Activated effector memory CD4-positive, alpha-beta T cell treated with anti-CD3 and anti-CD28 coated beads, Interleukin-2, amount 50 U/mL, for 16 hours (primary cell): Measurements from ENCODE around the gene NFKBIZ.
"Not testable (repeated sequence)": the region's sequence is repeated elsewhere in the genome, so short reads cannot be mapped to it uniquely, and the experiment has no call there.

Source experiments
- DNase-seq: peaks from one replicate; pipeline ENCODE4 v3.0.0-alpha.2; 2020

The NFKBIZ gene

DNA sequence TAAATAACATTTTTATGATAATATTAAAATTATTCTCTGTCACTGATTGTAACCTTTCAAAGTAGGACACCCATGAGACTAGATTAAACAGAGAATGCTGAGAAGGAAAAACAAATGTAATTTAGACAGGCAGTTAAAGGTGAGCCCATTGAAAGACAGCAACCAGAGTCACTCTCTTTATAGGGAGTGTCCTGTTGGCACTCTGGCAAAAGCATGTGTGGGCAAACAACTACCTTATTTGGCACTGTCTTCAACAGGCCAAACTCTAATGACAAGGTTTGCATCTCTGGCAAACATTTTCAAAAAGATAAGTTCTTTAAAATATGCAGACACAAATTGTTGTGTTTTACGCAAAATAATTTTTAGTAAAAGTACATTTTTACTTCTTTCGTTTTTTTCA, 29.8 kb downstream of the NFKBIZ start:
- DNase-seq = no peak

DNA sequence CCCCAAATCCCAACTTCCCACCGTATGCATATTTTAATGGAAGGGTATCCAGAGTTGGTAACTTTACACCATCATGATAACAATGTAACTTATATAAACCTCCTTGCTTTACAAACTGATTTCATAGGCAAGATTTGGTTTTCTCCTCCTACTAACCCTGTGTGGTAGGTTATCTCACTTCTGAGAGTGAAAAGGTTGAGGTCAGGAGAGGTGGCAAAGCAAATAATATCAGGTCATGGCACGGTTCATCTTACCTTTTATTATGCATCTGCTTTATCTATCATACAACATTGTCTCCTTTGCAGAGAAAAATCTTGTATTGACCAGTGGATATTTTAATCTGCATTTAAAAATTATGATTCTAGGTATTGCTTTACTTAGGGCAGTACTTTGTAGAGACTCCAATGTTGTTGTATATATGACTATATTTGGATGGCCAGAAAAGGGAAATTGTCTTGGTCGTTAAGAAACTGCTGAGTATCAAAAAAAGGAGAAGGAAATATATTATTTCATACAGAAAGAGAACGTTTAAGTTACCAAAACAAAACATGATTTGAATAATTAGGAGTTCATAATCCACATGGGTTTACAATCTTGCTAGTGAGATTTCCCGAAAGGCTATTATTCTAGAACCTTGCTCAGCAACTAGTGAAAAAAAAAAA, 30.4 kb downstream of the NFKBIZ start:
- no peak for DNase-seq

DNA sequence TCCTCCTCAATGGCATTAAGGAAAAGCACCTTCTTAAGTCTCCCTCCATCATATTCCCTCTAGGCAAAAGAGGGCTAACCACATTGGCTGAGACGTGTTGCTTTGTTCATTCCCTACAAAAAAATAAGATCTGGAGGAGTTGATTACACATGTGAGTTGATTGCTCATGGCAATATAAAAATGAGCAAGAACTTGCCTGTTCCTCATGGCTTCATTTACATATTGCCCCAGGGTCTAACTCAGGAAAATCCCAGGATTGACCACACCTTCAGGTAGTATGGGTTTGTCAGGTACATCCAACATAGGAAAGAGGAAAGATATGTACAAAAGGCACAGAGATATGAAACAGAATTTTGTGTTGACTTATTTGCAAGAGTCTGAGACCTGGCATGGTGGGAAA, 35.5 kb downstream of the NFKBIZ start:
- no peak for DNase-seq

DNA sequence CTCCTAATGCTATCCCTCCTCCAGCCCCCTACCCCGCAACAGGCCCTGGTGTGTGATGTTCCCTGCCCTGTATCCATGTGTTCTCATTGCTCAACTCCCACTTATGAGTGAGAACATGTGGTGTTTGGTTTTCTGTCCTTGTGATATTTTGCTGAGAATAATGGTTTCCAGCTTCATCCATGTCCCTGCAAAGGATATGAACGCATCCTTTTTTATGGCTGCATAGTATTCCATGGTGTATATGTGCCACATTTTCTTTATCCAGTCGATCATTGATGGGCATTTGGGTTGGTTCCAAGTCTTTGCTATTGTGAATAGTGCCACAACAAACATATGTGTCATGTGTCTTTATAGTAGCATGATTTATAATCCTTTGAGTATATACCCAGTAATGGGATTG, 36.3 kb downstream of the NFKBIZ start:
- not testable (repeated sequence) for DNase-seq

DNA sequence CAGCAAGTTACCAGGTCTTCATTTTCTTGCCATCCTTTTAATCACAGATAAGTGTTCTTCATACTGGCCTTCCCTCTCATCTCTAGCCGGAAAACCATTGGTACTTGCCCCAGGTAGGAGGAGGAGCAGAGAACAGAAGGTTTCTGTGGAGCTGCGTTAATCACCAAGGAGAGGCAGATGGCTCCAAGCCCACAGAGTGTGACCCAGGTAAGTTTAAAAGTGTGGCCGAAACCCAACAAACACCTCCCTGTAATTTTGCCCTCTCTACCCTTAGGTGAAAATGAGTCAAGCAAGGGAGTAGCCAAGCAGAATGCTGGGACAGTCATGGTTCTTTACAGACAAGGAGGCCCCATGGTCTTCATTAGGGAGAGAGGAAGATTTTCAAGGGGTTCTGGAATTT, 37.3 kb downstream of the NFKBIZ start:
- no peak for DNase-seq

DNA sequence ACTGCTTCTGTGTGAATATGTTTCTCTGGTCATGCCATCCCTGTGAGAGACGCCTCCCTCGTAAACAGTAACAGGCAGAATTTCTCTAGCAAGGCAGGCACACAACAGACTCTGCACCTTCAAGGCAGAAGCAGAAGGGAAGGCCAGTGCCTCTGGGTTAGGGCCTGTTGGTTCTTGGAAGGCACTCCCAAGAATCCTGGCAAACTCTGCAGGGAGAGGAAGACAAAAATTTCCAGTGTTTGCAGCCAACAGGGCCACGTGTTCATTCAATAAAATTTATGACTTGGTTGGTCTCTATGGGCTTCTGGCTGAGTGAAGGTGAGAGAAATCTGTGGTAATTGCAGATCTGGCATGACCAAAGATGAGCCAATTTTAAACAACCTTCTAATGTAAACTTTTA, 39.3 kb downstream of the NFKBIZ start:
- no peak for DNase-seq

DNA sequence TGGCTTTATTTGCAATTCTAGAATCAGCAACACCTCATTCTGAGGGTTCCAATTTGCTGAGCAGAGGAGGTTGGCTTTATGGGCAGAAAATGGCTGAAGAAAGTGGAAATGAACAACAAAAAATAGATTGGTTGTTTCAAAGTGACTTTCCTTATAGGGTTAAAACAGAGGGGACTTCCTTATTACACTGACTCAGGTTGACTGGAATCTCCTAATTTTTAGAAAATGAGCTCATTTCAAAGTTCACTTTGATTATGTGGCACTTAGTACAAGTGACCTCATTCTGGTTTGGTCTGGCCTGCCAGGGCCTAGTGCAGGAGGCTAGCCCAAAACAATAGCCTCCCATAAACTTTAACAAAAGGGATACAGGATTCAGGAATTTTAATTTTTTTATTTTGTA, 41.4 kb downstream of the NFKBIZ start:
- no peak for DNase-seq

DNA sequence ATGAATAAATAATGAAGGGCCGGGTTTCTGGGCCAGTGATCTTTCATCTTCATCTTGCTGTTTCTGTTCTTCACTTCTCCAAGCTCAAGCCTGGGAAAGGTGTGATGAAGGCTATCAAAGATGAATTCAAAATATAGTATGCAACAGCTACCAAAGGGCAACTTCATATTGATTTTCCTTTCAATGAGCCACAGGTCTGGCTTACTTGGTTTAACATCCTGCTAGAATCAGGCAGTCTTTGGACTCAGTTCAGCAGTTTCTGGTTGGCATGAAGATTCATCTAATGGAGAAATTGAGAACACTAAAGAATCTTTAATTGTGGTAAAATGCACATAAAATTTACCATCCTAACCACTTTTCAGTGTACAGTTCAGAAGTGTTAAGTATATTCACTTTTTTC, 43.3 kb downstream of the NFKBIZ start:
- no peak for DNase-seq

DNA sequence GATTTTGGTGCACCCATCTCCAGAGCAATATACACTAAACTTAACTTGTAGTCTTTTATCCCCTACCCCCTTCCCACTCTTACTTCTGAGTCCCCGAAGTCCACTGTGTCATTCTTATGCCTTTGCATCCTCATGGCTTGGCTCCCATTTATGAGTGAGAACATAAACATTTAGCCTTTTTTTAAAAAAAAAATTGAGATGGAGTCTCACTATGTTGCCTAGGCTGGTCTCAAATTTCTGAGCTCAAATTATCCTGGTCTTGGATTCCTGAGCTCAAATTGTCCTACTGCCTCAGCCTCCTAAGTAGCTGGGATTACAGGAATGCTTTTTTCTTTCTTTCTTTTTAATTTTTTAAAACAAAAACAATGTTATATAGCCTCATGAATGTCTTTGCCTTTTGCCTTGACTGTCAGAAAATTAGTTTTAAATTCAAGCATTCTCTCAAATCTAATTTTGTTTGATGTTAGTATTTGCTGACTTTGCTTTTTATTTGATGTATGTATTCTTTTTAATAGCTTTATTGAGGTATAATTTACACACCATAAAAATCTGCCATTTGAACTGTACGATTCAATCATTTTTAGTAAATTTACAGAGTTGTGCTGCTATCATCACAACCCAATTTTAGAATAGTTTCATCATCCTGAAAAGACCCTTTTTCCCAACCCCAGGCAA, 46.9 kb downstream of the NFKBIZ start:
- no peak for DNase-seq

DNA sequence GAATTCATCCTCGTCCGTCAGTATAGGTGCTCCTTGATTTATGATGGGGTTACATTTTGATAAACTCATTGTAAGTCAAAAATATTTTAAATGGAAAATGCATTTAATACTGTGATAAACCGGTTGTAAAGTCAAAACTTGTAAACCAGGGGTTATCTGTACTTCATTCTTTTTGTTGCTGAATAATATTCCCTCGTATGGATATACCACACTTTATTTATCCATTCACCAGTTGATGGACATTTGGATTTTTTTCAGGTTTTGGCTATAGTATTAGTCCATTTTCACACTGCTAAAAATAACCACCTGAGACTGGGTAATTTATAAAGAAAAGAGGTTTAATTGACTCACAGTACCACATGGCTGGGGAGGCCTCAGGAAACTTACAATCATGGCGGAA, 47.7 kb downstream of the NFKBIZ start:
- no peak for DNase-seq

DNA sequence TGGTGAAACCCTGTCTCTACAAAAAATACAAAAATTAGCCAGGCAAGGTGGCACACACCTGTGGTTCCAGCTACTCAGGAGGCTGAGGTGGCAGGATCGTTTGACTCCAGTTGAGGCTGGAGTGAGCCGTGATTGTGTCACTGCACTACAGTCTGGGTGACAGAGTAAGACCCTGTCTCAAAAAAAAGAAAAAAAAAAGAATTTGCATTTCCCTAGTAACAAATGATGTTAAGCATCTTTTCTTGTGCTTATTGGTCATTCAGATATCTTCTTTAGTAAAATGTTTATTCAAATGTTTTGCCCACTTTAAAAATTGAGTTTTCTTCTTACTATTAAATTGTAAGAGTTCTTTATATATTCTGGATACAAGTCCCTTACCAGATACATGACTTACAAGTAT, 48.7 kb downstream of the NFKBIZ start:
- DNase-seq = no peak

DNA sequence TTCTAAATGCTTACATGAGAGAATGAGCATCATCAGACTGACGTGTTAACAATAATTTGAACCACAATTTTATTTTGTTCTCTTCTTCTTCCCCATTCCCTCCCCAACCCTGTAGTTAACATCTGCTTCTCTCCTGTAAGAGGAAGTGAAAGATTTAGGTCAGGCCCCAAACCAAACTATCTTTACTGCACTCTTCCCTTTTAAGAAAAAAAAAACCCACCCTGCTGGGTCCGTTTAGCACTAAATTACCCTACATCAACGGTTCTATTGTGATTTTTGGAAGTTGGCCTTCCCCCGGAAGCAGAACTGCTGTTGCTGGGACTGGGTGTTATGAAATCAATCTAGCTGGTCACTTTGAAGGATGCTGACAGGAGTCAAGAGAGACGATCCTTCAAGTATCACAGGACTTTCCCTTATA, 49.4 kb downstream of the NFKBIZ start:
- no peak for DNase-seq

DNA sequence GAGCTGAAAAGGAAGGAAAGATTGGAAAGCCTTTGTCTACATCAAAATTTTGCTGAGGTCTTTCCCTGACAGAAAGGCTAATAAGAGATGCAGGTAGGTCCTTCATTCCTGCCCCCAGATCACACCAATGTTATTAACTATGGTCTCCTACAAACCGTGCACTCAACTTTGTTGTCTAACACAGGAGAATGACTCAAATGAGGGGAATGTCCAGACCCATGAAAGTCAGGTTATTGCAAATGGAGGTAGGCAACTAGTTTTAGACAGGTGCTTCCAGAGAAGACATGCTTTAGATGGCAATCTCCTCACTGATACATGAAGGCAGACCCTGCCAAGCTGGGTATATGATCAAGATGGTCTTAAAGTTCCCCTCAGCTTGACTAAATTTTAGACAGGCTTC, 51.0 kb downstream of the NFKBIZ start:
- no peak for DNase-seq

DNA sequence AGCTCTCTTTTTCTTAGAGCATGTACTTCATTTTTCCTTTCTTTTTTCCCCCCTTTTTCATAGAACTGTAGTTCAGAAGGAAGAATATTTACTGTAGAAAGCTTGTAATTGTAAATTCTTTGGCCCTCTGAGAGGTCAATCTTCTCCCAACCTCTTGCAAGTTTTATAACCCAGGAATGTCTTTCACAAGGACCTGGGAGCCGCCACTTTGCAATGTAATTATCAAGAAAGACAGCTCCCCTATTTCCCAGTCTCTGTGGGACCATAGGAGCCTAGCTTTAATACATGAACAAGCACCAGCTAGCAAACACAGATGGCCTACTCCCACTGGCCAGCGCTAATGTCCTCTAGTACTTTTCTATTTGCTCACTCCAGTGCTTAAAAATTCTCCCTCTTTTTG, 51.4 kb downstream of the NFKBIZ start:
- no peak for DNase-seq

DNA sequence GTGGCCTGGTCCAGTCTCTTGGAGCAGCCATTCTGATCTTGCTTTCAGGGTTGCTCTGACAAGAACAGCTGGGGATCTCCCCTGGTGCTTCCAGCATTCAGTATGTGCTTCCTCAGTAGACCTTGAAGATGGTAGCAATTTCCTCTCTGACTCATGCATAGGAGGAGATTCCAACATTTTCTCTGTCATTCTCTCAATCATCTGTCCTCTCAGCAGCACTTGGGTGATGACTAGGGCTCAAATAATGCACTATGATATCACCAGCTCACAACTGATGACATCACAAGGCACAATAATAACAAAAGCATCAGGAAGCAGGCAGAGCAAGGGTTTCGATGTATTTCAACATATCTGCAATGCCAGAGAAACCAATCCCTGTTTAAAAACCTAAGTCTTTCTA, 52.7 kb downstream of the NFKBIZ start:
- DNase-seq = no peak

DNA sequence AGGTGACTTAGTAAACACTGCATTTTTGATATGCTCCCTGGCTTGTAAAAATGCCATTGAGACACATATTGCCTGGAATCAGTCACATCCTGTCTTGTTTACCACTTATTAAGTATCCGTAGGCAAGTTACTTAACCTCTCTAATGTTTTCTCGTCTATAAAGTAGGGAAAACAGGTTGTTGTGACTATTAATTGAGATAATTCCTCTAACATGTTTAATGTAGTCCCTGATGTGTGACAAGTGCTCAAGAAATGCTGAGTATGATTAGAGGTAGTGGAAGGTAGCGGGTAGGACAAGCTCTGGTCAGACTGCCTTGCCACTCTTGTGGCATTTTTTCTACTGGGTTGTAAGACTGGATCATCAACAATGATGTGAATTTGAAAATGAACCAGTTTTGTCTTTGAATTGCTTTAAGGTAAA, 54.1 kb downstream of the NFKBIZ start:
- no peak for DNase-seq

DNA sequence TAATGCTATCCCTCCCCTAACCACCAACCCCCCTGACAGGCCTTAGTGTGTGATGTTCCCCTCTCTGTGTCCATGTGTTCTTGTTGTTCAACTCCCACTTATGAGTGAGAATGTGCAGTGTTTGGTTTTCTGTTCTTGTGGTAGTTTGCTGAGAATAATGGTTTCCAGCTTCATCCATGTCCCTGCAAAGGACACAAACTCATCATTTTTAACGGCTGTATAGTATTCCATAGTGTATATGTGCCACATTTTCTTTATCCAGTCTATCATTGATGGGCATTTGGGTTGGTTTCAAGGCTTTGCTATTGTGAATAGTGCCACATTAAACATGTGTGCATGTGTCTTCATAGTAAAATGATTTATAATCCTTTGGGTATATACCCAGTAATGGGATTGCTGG, 56.3 kb downstream of the NFKBIZ start:
- not testable (repeated sequence) for DNase-seq
